ENCODE measurements around the gene ATP2B2. TPM values are rescaled to one million over a fixed set of nuclear protein-coding genes. Genes with fewer than 3 reads are reported as not detected.

The ATP2B2 gene
- polyA plus RNA-seq, 3 donors, result not detected

DNA sequence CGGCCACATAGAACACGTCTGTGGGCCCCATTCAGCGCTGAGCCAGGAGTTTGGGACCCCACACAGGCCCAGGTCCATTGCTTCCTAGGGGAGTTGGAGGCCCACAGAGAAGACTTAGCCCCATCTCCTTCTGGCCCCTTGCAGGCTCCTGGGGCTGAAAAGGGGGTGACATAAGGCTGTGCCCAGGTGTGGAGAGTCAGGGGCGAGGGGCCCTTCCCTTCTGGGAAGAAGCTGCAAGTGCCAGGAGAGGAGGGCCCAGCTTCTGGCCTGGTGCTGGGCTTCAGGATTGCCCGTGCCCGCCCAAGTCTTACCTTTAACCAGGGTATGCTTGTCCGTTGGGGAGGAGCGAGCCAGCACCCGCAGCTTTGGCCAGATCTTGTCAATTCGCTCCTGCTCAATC lies 155.6 kb downstream of the ATP2B2 start:
- peaks cover 4% of the 10 kb centered on the region for H3K4me1 Mint-ChIP-seq
- Histone ChIP-seq H3K36me3 (replicated peaks in 1 of 2; ENCODE audit: control insufficient read depth in 1 of 2, insufficient read depth in 2 of 2, low read length in 2 of 2) (no peaks in the 10 kb centered on the region), H3K27ac (ENCODE audit: low read depth in 1 of 2, low read length in 2 of 2) (no peak overlapping the region), H3K4me1 (ENCODE audit: control insufficient read depth in 1 of 2, insufficient read depth in 2 of 2, low read length in 2 of 2) (no peaks in the 10 kb centered on the region), H3K9ac (ENCODE audit: insufficient read depth, low read length, poor library complexity, severe bottlenecking) (no peak overlapping the region), H3K4me3 (replicated peaks in 1 of 3; ENCODE audit: low read depth in 2 of 3, low read length in 3 of 3) (no peak overlapping the region), H3K9me3 (replicated peaks in 1 of 2; ENCODE audit: control insufficient read depth in 1 of 2, insufficient read depth in 1 of 2, low read length in 2 of 2) (no peaks in the 10 kb centered on the region), H2AFZ (ENCODE audit: insufficient read depth, low read depth, low read length, poor library complexity, severe bottlenecking) (no peak overlapping the region), H3K4me2 (replicated peaks; ENCODE audit: extremely low read depth, low read length, poor library complexity, severe bottlenecking) (no peak overlapping the region), H4K20me1 (ENCODE audit: insufficient read depth, low read length) (no peaks in the 10 kb centered on the region), H3K27me3 (ENCODE audit: control insufficient read depth in 2 of 2, insufficient read depth in 2 of 2, low read length in 2 of 2) (no peaks in the 10 kb centered on the region), H3K79me2 (ENCODE audit: insufficient read depth, low read length) (no peaks in the 10 kb centered on the region)
- H3K36me3 Mint-ChIP-seq, result no peaks in the 10 kb centered on the region
- peaks cover 0 to 2% (median 0%) of the 10 kb centered on the region in 7 donors for H3K9me3 Mint-ChIP-seq
- H3K4me3 Mint-ChIP-seq, result no peak overlapping the region
- peaks cover 1 to 4% (median 4%) of the 10 kb centered on the region in 3 donors for H3K27me3 Mint-ChIP-seq (ENCODE audit: low read depth in 3 of 3)
- 98% methylated on average over 10 of the region's 10 CpGs for WGBS (ENCODE audit: insufficient coverage)
- no peak overlapping the region for H3K27ac Mint-ChIP-seq
- DNase-seq, result no peak
- intact Hi-C loops (cut with micrococcal nuclease), result no loop called here
- TF ChIP-seq, protein P1, sequence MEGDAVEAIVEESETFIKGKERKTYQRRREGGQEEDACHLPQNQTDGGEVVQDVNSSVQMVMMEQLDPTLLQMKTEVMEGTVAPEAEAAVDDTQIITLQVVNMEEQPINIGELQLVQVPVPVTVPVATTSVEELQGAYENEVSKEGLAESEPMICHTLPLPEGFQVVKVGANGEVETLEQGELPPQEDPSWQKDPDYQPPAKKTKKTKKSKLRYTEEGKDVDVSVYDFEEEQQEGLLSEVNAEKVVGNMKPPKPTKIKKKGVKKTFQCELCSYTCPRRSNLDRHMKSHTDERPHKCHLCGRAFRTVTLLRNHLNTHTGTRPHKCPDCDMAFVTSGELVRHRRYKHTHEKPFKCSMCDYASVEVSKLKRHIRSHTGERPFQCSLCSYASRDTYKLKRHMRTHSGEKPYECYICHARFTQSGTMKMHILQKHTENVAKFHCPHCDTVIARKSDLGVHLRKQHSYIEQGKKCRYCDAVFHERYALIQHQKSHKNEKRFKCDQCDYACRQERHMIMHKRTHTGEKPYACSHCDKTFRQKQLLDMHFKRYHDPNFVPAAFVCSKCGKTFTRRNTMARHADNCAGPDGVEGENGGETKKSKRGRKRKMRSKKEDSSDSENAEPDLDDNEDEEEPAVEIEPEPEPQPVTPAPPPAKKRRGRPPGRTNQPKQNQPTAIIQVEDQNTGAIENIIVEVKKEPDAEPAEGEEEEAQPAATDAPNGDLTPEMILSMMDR (IDR thresholded peaks at IDR 0.05), result no peak

DNA sequence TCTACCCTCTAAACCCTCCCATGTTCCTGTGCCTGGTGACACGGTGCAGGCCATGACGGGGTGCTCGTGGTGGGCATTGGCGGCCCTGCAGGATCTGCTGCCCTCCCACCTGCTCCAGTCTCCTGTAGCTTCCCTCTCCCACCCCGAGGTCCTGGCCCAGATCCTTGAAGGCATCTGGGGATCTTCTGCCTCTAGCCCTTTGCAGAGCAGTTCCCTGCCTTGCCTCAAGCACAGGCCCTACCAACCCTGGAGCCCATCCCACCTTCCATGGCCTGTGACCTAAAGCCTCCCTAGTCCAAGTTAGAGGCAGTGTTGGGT lies 157.0 kb downstream of the ATP2B2 start:
- Mint-ChIP-seq H3K27me3 (ENCODE audit: low read depth in 3 of 3) (peaks cover 1 to 4% (median 2%) of the 10 kb centered on the region in 3 donors), H3K4me1 (no peaks in the 10 kb centered on the region), H3K9me3 (no peaks in the 10 kb centered on the region), H3K27ac (no peak overlapping the region), H3K4me3 (no peak overlapping the region), H3K36me3 (no peaks in the 10 kb centered on the region)
- 93% methylated on average over 5 of the region's 5 CpGs for WGBS (ENCODE audit: insufficient coverage)
- Histone ChIP-seq H3K27ac (ENCODE audit: low read depth in 1 of 2, low read length in 2 of 2) (no peak overlapping the region), H3K9ac (ENCODE audit: insufficient read depth, low read length, poor library complexity, severe bottlenecking) (no peak overlapping the region), H3K4me2 (replicated peaks; ENCODE audit: extremely low read depth, low read length, poor library complexity, severe bottlenecking) (no peak overlapping the region), H2AFZ (ENCODE audit: insufficient read depth, low read depth, low read length, poor library complexity, severe bottlenecking) (no peak overlapping the region), H3K4me3 (replicated peaks in 1 of 3; ENCODE audit: low read depth in 2 of 3, low read length in 3 of 3) (no peak overlapping the region), H3K79me2 (ENCODE audit: insufficient read depth, low read length) (no peaks in the 10 kb centered on the region), H3K27me3 (ENCODE audit: control insufficient read depth in 2 of 2, insufficient read depth in 2 of 2, low read length in 2 of 2) (no peaks in the 10 kb centered on the region), H3K36me3 (replicated peaks in 1 of 2; ENCODE audit: control insufficient read depth in 1 of 2, insufficient read depth in 2 of 2, low read length in 2 of 2) (no peaks in the 10 kb centered on the region), H3K4me1 (ENCODE audit: control insufficient read depth in 1 of 2, insufficient read depth in 2 of 2, low read length in 2 of 2) (no peaks in the 10 kb centered on the region), H4K20me1 (ENCODE audit: insufficient read depth, low read length) (no peaks in the 10 kb centered on the region), H3K9me3 (replicated peaks in 1 of 2; ENCODE audit: control insufficient read depth in 1 of 2, insufficient read depth in 1 of 2, low read length in 2 of 2) (no peaks in the 10 kb centered on the region)
- TF ChIP-seq, protein P1 (IDR thresholded peaks at IDR 0.05), result no peak
- intact Hi-C loops (cut with micrococcal nuclease), result no loop called here
- DNase-seq, result no peak
